ENCODE data around the gene SCAMP3.
"Not testable (repeated sequence)": the region's sequence is repeated elsewhere in the genome, so short reads cannot be mapped to it uniquely, and the experiment has no call there.

Gene SCAMP3

GRCh38 chr1:155250633-155251449 is 11.3 kb downstream of the SCAMP3 start:
- H3K9me3 Mint-ChIP-seq = no peaks in the 10 kb centered on the region
- peaks cover 28% of the 10 kb centered on the region for H3K4me1 Mint-ChIP-seq
- peak overlapping the region; percentile 38 to 75 (median 69) for H3K4me3 Mint-ChIP-seq
- peak overlapping the region; percentile 74 to 89 (median 87) for H3K27ac Mint-ChIP-seq
- peaks cover 3% of the 10 kb centered on the region for H3K27me3 Mint-ChIP-seq (ENCODE audit: low read depth)
- peaks cover 13% of the 10 kb centered on the region for H3K36me3 Mint-ChIP-seq (ENCODE audit: low read depth)
- TF ChIP-seq CTCF (IDR thresholded peaks at IDR 0.05; ENCODE audit: unreplicated experiment in 3 of 3) = peak; percentile 98 to 100 (median 100)

GRCh38 chr1:155250246-155250632 is 11.9 kb downstream of the SCAMP3 start:
- no peak for TF ChIP-seq CTCF (IDR thresholded peaks at IDR 0.05; ENCODE audit: unreplicated experiment in 3 of 3)
- Mint-ChIP-seq H3K4me3 (peak overlapping the region in 1 of 3 experiments; percentile 9), H3K27me3 (ENCODE audit: low read depth) (peaks cover 3% of the 10 kb centered on the region), H3K9me3 (no peaks in the 10 kb centered on the region), H3K36me3 (ENCODE audit: low read depth) (peaks cover 16% of the 10 kb centered on the region), H3K27ac (no peak overlapping the region), H3K4me1 (peaks cover 24% of the 10 kb centered on the region)

- H3K36me3 Mint-ChIP-seq (ENCODE audit: low read depth) = peaks cover 16% of the 10 kb centered on the region
- H3K4me3 Mint-ChIP-seq = no peak overlapping the region
- no peak overlapping the region for H3K27ac Mint-ChIP-seq
- peaks cover 4% of the 10 kb centered on the region for H3K27me3 Mint-ChIP-seq (ENCODE audit: low read depth)
- H3K9me3 Mint-ChIP-seq = no peaks in the 10 kb centered on the region
- no peak for TF ChIP-seq CTCF (IDR thresholded peaks at IDR 0.05; ENCODE audit: unreplicated experiment in 3 of 3)
- H3K4me1 Mint-ChIP-seq = peaks cover 16% of the 10 kb centered on the region
These were observed 14.2 kb downstream of the SCAMP3 start for GRCh38 chr1:155247667-155248553.

- peaks cover 16% of the 10 kb centered on the region for H3K36me3 Mint-ChIP-seq (ENCODE audit: low read depth)
- H3K4me3 Mint-ChIP-seq; H3K27ac Mint-ChIP-seq; H3K27me3 Mint-ChIP-seq (ENCODE audit: low read depth); H3K9me3 Mint-ChIP-seq: not testable (repeated sequence)
- H3K4me1 Mint-ChIP-seq = peaks cover 12% of the 10 kb centered on the region
These were observed 15.4 kb downstream of the SCAMP3 start for GRCh38 chr1:155246796-155247195.

- Mint-ChIP-seq H3K4me3 (peak overlapping the region; percentile 75 to 80 (median 79)), H3K27ac (peak overlapping the region; percentile 53 to 86 (median 81)), H3K9me3 (no peaks in the 10 kb centered on the region), H3K27me3 (ENCODE audit: low read depth) (peaks cover 7% of the 10 kb centered on the region), H3K4me1 (peaks cover 19% of the 10 kb centered on the region), H3K36me3 (ENCODE audit: low read depth) (peaks cover 16% of the 10 kb centered on the region)
- no peak for TF ChIP-seq CTCF (IDR thresholded peaks at IDR 0.05; ENCODE audit: unreplicated experiment in 3 of 3)
These were observed 17.0 kb downstream of the SCAMP3 start for GRCh38 chr1:155245163-155245524.
